ENCODE data around the gene CEP131. TPM values are rescaled to one million over a fixed set of nuclear protein-coding genes. Genes with fewer than 3 reads are reported as not detected.
"Not testable (repeated sequence)": the region's sequence is repeated elsewhere in the genome, so short reads cannot be mapped to it uniquely, and the experiment has no call there.

CEP131 gene
- total and polyA plus RNA-seq, 2 donors (not counting 3 experiments of a cell fraction or from before 2014, with no cell fraction given), result 5.3 to 17.9 TPM

DNA sequence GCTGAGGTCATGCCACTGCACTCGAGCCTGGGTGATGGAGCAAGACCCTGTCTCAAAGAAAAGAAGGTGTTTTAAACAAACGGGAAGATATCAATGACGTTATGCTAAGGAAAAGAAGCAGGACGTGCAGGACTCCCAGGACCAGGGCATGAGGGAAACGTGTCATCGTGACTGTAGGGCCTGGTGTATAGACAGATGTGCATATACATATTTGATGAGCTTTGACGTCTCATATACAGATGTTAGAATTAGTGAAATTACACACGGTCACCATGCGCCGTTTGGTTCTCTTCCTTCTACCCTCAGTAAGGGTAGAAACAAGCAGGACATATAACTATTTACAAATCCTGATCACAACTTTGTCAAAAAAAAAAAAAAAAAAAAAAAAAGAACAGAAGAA is 75.1 kb downstream of the CEP131 start:
- intact Hi-C loops (cut with micrococcal nuclease), result no loop called here
- dilution Hi-C loops (cut with MboI; ENCODE audit: extremely low pct_ligation_motif_present, low sequenced_read_pairs), result no loop called here
- Histone ChIP-seq H3K27me3 (ENCODE audit: control insufficient read depth in 2 of 2, insufficient read depth in 2 of 2, low read length in 2 of 2) (peaks cover 0 to 2% of the 10 kb centered on the region in 2 experiments), H3K79me2 (ENCODE audit: control insufficient read depth, insufficient read depth, low read length) (no peaks in the 10 kb centered on the region), H3K9me3 (replicated peaks; ENCODE audit: control insufficient read depth, insufficient read depth, low read length) (no peaks in the 10 kb centered on the region), H3K9me1 (replicated peaks; ENCODE audit: control insufficient read depth, extremely low read depth, insufficient read depth, low read length) (no peaks in the 10 kb centered on the region), H4K20me1 (replicated peaks; ENCODE audit: control insufficient read depth, extremely low read depth, insufficient read depth, low read length) (no peaks in the 10 kb centered on the region), H3K9ac (replicated peaks; ENCODE audit: extremely low read depth, insufficient read depth, low read length) (no peak overlapping the region), H3K4me1 (ENCODE audit: control insufficient read depth, extremely low read depth, insufficient read depth, low read length) (peaks cover 5% of the 10 kb centered on the region), H3K27ac (ENCODE audit: insufficient read depth, low read depth, low read length) (no peak overlapping the region), H2AFZ (ENCODE audit: low read depth, low read length) (no peak overlapping the region), H3K4me3 (replicated peaks in 1 of 3; ENCODE audit: insufficient read depth in 1 of 3, low read depth in 1 of 3, low read length in 3 of 3) (no peak overlapping the region), H3K36me3 (ENCODE audit: control insufficient read depth in 2 of 2, extremely low read depth in 1 of 2, insufficient read depth in 2 of 2, low read length in 2 of 2) (no peaks in the 10 kb centered on the region), H3K4me2 (ENCODE audit: insufficient read depth, low read length) (no peak overlapping the region)
- CTCF ChIA-PET, result interaction anchor here (0.9 kb wide), 1 partner anchor 53 kb away, joined by 6 read pairs; no protein-coding TSS in a partner anchor
- TF ChIP-seq POLR2AphosphoS5 (IDR thresholded peaks at IDR 0.05; ENCODE audit: insufficient read depth, low read depth, low read length) (no peak), FOS (IDR thresholded peaks at IDR 0.05; ENCODE audit: borderline replicate concordance, insufficient read depth, low read length) (no peak), POLR2A (IDR thresholded peaks at IDR 0.05; ENCODE audit: low read depth, low read length) (no peak), MYC (IDR thresholded peaks at IDR 0.05; ENCODE audit: low read depth, low read length) (no peak)
- POLR2A ChIA-PET, result no interaction called here
- BruUV-seq (replicated peaks), result no TSS peak
- FAIRE-seq (no peak), DNase-seq (ENCODE audit: low read depth, low spot score) (no peak)

DNA sequence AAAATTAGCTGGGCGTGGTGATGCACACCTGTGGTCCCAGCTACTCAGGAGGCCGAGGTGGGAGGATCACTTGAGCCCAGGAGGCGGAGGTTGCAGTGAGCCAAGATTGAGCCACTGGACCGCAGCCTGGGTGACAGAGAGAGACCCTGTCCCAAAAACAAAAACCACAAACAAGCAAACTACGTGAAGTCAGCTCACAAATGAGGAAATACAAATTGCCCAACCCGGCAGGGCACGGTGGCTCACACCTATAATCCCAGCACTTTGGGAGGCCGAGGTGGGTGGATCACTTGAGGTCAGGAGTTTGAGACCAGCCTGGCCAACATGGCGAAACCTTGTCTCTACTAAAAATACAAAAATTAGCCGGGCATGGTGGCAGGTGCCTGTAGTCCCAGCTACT is 76.6 kb downstream of the CEP131 start:
- BruUV-seq (replicated peaks); H3K4me2 ChIP-seq (ENCODE audit: insufficient read depth, low read length); dilution Hi-C loops (cut with MboI; ENCODE audit: extremely low pct_ligation_motif_present, low sequenced_read_pairs); H2AFZ ChIP-seq (ENCODE audit: low read depth, low read length); H3K4me3 ChIP-seq (replicated peaks in 1 of 3; ENCODE audit: insufficient read depth in 1 of 3, low read depth in 1 of 3, low read length in 3 of 3); H3K79me2 ChIP-seq (ENCODE audit: control insufficient read depth, insufficient read depth, low read length); intact Hi-C loops (cut with micrococcal nuclease); H3K9me3 ChIP-seq (replicated peaks; ENCODE audit: control insufficient read depth, insufficient read depth, low read length); H4K20me1 ChIP-seq (replicated peaks; ENCODE audit: control insufficient read depth, extremely low read depth, insufficient read depth, low read length); H3K36me3 ChIP-seq (ENCODE audit: control insufficient read depth in 2 of 2, extremely low read depth in 1 of 2, insufficient read depth in 2 of 2, low read length in 2 of 2); H3K9me1 ChIP-seq (replicated peaks; ENCODE audit: control insufficient read depth, extremely low read depth, insufficient read depth, low read length); DNase-seq (ENCODE audit: low read depth, low spot score); FAIRE-seq; POLR2A ChIA-PET; H3K27me3 ChIP-seq (ENCODE audit: control insufficient read depth in 2 of 2, insufficient read depth in 2 of 2, low read length in 2 of 2); H3K4me1 ChIP-seq (ENCODE audit: control insufficient read depth, extremely low read depth, insufficient read depth, low read length); H3K27ac ChIP-seq (ENCODE audit: insufficient read depth, low read depth, low read length); H3K9ac ChIP-seq (replicated peaks; ENCODE audit: extremely low read depth, insufficient read depth, low read length): not testable (repeated sequence)
- CTCF ChIA-PET, result interaction anchor here (0.6 to 7.0 kb wide), 5 partner anchors 45 to 377 kb away, joined by 3 to 91 read pairs (median 4); no protein-coding TSS in a partner anchor
